Cerebellar nuclear complex (tissue), 1 donor: Measurements from ENCODE around the gene ATP6V0C.
"Not testable (repeated sequence)": the region's sequence is repeated elsewhere in the genome, so short reads cannot be mapped to it uniquely, and the experiment has no call there.

ENCODE experiments used
- DNase-seq, 2 experiments: peaks; one replicate each; lab custom pipeline; 2025; lab: John Stamatoyannopoulos, UW

Gene ATP6V0C

GRCh38 chr16:2550283-2550878, 36.6 kb downstream of the ATP6V0C start:
- DNase-seq, result not testable (repeated sequence)

DNA sequence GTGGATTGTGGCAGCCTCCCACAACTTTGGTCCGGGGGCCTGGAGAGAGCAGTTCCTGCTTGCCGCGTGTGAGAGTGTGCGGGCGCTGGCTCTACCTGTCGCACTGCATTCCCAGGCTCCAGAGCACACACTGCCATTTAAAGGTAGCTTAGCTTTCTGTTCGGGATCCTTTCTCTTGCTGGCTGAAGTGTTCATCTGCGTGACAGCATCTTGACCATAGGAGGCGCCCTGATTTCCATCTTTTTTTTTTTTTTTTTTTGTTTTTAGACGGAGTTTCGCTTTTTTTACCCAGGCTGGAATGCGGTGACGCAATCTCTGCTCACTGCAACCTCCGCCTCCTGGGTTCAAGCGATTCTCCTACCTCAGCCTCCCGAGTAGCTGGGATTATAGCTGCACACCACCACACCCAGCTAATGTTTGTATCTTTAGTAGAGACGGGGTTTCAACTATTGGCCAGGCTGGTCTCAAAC, 37.7 kb downstream of the ATP6V0C start:
- DNase-seq, result not testable (repeated sequence)

GRCh38 chr16:2554709-2555425, 41.1 kb downstream of the ATP6V0C start:
- DNase-seq, result not testable (repeated sequence)

GRCh38 chr16:2557150-2557549, 43.4 kb downstream of the ATP6V0C start:
- not testable (repeated sequence) for DNase-seq

DNA sequence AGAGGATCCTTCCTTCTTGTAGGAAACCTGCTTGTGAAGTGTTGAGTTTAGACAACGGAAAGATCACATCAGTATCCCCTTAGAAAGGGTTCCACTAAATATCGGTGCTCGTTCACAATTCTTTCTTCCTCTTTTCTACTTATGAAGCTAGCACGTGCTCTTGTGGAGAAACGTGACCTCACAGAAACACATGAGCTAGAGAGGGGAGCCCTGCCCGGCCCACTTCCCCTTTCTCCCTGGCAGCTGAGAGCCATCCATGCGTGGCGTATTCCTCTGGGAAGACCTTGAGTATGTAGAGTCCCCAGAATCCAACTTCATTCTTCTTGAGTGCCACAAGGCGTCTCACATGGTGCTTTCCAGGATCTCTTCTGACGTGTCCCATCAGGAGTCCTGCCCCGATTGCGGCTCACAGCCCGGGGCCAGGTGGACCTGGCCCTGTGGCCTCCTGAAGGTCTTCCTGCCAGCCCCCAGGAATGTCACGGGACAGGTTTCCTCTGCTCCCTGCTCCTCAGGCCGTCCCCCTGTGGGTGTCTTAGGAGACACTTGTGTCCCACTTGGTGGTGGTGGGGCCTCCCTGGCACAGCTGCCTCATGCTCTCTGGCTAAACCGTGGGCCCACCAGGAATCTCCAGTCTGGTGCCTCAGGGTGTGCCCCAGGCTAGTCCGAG, 46.5 kb downstream of the ATP6V0C start:
- not testable (repeated sequence) for DNase-seq

DNA sequence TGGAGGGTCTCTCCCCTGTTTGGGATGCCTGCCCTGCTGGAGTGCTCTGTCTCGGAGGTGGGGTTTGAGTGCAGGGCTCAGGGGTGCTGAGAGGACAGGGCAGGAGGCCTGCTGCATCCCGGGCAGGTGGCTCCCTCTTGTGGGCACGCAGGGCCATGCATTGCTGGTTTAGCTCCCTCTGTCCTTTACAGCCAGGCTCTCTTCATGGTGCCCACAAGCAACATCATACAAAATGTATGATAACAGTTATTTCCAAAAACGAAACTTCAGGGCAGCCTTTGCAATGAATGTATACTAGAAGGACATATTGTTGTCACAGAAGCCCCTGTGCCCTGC, 47.0 kb downstream of the ATP6V0C start:
- DNase-seq, result not testable (repeated sequence)

DNA sequence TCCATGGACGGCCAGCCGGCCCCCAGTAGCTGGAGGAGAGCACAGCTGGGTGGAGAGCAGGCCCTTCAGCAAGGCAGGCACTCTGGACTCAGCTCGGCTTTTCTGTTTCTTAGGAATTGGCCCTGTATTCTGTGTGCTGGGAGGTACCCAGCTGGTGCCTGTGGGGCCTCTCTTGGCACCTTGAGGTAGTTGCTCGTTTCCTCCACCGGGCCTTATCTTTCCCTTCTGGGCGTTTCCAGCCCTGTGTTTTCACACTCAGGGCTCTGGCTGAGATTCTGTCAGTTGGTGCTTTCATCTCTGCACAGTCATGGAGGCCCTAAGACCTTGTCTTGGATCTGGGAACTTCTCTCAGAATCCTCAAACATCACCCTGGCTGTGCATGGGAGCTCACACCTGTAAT, 53.8 kb downstream of the ATP6V0C start:
- not testable (repeated sequence) for DNase-seq

- not testable (repeated sequence) for DNase-seq
These were observed 54.8 kb downstream of the ATP6V0C start for GRCh38 chr16:2568573-2568972.
